ENCODE results near the gene CHURC1.

CHURC1 gene

DNA sequence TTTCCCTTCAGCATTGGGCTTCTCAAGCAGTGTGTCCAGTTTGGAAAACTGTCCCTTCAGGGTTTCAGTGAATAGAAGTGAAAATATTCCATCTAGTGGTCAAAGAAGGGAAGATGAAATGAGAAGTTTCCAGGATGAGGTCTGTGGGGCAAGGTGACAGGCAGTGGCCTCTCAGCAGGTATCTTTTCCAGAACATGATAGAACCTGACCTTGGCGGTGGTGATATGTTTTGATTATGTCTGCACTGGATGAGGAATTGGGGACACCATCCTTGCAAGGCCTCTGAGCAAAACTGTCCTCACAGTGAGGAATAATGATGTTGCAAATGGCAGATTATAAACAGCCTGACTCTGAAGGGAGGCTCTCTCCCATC is 23.6 kb downstream of the CHURC1 start:
- DNase-seq (ENCODE audit: low read depth in 4 of 4, low spot score in 1 of 4): no peak

DNA sequence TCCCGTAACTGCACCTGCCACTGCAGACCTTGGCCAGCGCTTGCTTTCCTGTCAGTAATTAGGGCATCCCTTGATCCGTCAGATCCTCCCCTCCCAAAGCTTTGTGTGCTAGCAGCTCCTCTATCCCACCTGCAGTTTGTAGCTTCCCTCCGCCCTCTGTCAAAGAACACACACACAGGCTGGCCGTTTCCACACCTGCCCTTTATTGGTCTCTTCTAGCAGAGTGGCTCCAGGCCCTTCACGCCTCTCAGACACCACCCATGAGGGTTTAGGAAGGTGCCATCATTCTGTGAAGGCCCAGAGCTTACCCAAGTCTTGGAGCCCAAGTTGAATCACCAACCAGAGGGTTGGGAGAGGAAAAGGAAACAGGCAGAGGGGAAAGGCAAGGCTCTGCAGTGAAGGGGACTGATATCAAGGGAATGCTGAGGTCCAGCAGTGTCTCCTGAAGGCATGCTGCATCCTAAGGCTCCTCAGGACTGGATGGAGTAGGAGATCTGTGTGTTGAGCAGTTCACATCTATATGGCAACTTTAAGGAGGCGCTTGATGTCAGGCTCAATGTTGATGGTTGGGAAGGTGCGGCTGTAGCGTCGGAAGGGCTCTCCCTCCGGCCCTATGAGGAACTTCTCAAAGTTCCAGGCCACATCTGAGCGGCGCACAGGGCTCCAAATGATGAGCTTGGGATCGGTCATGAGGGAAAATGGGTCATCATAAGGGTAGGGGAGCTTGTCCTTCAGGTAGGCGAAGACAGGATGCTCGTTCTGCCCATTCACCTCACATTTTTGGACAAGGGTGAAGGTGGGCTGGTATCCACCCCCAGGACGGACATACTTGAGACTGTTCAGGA is 24.9 kb downstream of the CHURC1 start:
- DNase-seq (ENCODE audit: low read depth in 4 of 4, low spot score in 1 of 4): no peak

DNA sequence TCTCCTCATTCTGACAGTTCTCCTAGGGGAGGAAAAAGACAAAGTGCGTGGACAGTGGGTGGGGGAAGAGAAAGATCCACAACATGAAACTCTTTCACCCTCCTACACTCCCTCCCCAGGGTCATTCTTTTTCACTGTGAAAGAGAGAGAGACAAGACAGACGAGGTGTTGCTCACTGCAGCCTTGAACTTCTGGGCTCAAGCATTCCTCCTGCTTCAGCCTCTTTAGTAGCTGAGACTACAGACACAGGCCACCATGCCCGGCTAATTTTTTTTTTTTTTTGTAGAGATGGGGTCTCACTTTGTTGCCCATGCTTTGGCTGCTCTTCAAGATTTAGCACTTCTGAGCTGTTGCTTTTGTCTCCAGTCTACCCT is 25.5 kb downstream of the CHURC1 start:
- DNase-seq (ENCODE audit: low read depth in 4 of 4, low spot score in 1 of 4): no peak

- no peak for DNase-seq (ENCODE audit: low read depth in 4 of 4, low spot score in 1 of 4)
Observed at GRCh38 chr14:64940336-64940910, 26.2 kb downstream of the CHURC1 start.

- no peak for DNase-seq (ENCODE audit: low read depth in 4 of 4, low spot score in 1 of 4)
Observed at GRCh38 chr14:64942531-64943111, 28.4 kb downstream of the CHURC1 start, which contains the start of gene GPX2. GPX2 (minus strand) TSS chr14:64942745; CDS start chr14:64942726, 19 bp downstream.

DNA sequence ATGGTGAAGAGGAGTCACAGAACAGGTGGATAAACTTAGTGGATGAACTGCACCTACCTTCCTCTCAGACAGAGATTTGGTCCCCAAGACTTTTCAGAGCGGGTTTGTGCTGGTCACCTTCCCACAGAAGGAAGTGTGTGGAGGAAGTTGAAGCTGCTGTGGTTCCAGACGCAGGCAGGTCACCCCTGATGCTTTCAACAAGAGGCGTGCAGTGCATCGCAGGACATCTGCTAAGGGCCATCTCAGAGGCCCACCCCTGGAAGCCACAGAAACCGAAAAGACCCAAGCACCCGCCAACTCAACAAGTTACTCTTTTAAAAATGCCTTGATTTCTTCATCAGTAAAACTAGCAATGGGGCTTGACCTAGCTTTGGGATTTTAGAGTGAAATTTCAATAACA is 29.3 kb downstream of the CHURC1 start:
- no peak for DNase-seq (ENCODE audit: low read depth in 4 of 4, low spot score in 1 of 4)

DNA sequence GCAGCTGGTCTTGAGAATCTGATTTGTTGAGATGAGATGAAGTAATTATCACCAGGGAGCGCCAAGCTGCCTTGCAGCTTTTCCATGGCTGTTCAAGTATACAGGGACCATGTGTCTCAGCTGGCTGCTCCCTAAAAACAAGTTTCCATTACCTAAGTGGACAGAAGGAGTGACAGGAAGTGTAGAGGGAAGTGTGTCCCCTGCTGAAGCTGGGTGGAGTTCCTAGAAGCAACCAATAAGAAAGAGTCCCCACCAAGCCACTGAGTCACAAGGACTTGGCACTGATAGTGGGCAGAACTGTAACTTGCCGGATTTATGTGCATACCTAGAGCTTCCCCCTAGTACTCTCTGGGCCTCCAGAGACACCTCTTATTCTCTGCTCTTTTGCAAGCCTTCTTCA is 29.8 kb downstream of the CHURC1 start:
- no peak for DNase-seq (ENCODE audit: low read depth in 4 of 4, low spot score in 1 of 4)

DNA sequence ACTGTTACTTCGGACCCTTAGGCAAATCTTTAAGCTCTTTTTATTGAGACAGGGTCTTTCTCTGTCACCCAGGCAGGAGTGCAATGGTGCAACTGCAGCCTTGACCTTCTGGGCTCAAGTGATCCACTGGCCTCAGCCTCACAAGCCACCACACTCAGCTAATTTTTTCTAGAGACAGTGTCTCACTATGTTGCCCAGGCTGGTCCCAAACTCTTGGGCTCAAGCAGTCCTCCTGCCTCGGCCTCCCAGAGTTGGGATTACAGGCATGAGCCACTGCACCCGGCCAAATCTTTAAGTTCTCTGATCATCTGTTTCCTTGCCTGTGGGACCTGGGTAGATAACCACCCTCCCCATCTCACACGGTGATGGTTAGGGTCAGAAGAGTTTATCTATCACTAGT is 30.6 kb downstream of the CHURC1 start:
- no peak for DNase-seq (ENCODE audit: low read depth in 4 of 4, low spot score in 1 of 4)

DNA sequence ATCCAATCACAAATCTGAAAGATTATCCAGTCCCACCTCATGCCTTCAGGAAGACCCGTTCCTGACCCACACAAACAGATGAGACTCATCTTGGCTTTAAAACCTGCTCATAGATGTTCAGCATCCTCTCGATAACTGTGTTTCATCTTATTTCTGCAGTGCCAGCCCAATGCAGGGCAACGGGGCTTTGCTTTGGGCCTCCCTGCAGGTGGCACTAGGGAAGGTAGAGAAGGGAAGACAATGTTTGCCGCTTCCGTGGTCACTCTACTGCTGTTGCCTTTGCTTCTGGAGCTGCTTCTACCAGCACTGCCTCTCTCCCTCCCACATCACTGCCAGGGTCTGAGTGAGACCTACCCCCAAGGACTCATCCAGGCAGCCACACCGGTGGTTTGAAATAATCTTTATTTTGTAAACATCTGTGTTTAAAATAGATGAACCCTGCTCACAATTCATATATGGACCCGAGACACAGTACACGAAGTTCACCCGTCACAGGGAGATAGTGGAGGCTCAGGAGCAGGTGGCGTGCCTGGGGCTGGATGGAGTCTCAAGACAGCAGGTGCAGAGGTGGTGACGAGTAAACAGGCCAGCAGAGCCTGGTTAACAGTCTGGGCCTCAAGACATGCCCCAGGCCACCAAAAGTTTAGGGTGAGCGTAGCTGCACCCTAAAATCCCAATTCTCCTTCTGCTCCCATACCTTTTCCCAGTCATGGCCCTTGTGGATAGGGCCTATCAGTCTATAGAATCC is 31.4 kb downstream of the CHURC1 start:
- no peak for DNase-seq (ENCODE audit: low read depth in 4 of 4, low spot score in 1 of 4)

DNA sequence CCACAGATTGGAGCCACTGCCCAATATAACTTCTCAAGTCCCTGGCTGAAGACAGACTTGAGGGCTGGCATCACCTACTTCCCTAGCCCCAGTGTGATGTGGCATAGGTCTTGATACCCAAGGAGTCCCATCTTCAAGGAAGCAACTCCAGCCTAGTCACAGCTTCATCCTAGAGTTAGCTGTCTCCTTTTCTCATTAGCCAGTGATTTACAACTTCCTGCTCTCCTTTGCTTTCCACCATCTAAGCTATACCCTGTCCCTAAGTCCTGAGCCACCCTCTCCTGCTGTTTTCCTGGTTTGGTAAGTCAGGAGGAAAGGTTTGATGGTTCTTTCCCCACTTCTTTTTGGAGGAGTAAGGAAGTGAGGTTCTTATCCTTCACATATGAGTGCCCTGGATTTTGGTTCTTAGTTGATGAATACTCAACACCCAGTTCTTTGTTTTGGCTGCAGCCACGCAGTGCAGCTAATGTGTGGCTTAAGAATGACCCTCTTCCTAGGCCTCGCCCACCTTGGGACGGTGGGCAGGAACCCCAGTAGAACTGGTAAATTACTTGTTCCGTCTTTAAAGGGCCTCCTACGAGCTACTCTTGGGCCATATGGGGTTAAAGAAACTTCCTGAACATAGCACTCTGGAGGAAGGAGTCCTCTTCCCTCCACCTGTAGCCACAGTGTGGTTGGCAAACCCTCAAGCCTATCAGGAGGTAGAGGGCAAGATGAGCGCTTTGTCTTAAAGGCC is 32.2 kb downstream of the CHURC1 start:
- no peak for DNase-seq (ENCODE audit: low read depth in 4 of 4, low spot score in 1 of 4)

DNA sequence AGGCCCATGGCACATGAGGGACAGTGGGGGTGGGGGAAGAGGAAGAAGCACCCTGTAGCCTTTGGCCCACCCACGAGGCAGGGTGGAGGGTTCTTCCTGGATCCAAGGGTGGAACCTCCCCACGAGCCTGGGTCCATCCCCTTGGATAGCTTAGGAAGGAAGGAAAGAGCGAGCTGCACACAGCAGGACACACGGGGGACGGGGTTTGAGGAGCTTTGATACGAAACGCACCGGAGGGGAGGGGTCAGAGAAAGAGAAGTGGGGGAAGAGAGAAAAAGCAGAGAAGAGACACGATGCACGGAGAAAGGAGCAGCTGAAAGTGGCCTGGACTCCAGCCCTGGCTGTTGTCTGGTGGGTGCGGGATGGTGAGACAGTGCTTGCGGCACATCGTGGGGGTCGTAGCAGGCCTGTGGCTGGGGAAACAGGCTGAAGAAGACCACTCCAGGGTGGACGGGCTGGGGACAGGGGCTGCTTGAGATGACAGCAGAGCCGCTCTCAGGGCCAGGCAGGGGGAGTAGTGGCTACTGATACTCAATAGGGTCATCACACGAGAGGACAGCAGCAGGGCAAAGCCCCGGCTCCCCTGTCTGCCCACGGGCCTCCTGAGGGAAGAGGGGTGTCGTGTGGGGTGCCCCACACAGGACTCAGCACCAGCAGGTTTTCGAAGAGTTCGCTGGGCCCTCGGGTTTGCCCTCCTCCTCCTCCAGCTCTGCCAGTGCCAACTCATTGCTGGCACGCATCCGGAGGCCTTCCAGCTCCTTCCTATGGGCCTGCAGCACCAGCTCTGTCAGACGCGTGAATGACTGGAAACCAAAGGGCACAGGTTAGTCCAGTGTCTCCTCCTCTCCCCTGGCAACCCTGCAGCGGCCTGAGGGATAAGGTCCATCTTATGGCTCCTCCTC is 33.7 kb downstream of the CHURC1 start:
- no peak for DNase-seq (ENCODE audit: low read depth in 4 of 4, low spot score in 1 of 4)

- no peak for DNase-seq (ENCODE audit: low read depth in 4 of 4, low spot score in 1 of 4)
Observed at GRCh38 chr14:64948612-64949210, 34.5 kb downstream of the CHURC1 start.

DNA sequence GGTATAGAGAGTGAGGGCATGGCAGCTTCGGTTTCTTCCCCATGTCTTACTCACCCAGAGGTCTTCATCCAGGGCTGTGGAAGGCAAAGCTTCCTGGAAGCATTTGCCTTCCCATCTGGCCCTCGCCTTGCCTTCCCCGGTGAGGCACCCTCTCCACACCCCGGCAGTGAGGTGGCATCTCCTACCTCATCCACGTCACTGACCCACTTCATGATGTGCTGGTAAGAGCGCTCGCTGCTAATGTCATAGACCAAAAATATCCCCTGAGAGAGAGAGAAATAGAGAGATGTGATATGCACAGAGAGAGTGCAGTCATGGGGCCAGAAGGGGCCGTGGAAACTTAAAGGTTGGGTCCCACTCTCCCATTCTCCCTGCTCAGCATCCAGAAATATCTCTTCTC is 36.6 kb downstream of the CHURC1 start:
- DNase-seq (ENCODE audit: low read depth in 4 of 4, low spot score in 1 of 4): no peak

DNA sequence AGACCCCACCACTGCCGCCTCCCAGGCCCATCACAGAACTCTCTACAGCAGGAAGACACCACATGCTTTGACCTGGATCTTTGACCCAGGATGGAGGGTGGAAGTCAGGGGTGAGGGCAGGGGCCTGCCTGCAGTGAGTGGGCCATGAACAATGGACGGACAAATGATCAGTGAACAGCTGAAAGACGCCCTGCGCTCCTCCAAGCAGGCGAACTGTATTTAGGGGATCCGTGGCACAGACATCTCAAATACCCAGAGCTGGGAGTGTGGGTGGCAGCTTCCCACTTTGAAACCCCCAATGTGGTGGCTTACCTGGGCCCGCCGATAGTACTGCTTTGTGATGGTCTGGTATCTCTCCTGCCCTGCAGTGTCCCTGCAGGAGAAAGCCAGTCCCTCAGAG is 37.0 kb downstream of the CHURC1 start:
- no peak for DNase-seq (ENCODE audit: low read depth in 4 of 4, low spot score in 1 of 4)

DNA sequence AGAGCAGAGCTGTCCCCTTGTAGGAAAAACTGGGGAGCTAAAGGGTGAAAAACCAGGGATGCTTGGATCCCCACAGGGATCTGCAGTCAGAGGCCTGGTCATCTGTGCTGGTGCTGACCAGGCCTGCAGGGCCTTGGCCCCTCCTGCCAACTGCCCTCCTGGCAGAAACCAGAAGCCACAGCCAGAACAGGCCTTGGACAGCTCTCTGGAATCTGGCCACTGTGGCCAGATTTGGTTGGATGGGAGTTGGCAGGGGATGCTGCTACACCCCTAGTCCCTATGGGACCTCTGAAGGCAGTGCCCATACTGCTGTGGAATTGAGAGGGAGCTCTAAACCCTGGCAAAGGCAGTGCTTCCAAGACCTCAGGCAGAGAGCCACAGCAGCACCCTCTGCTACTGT is 37.5 kb downstream of the CHURC1 start:
- no peak for DNase-seq (ENCODE audit: low read depth in 4 of 4, low spot score in 1 of 4)

- DNase-seq (ENCODE audit: low read depth in 4 of 4, low spot score in 1 of 4): no peak
Observed at GRCh38 chr14:64952598-64953309, 38.5 kb downstream of the CHURC1 start.

DNA sequence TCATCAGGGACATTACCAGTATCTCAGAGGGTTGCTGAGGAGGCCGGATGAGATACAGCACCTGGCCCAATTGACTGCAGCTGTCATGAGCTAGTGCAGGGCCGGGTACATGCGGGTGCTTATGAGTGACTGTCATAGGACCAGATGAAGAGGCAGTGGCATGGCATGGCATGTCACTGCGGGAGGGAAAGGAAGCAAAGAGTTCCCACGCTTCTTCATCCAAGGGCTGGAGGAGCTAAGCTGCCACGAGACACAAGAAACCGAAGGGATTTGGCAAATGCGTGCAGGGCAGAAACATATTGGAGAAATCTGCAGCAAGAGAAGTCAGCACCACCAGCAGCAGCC is 39.0 kb downstream of the CHURC1 start:
- no peak for DNase-seq (ENCODE audit: low read depth in 4 of 4, low spot score in 1 of 4)

GRCh38 chr14:64953661-64954060 is 39.4 kb downstream of the CHURC1 start:
- no peak for DNase-seq (ENCODE audit: low read depth in 4 of 4, low spot score in 1 of 4)

Measured in stimulated activated CD4-positive, alpha-beta T cell treated with anti-CD3 and anti-CD28 coated beads, Interleukin-1b, Interleukin-23, amount 100 ng/mL, for 24 hours (primary cell).